GM19238 (cell line): Measurements from ENCODE around the gene SPARCL1.
"Not testable (repeated sequence)": the region's sequence is repeated elsewhere in the genome, so short reads cannot be mapped to it uniquely, and the experiment has no call there.

ENCODE experiments used
- DNase-seq: peaks from one replicate; pipeline ENCODE4 v3.0.0; 2011; ENCODE audit warnings: low spot score; ENCODE audit not compliant: insufficient read length

SPARCL1 gene

GRCh38 chr4:87451537-87451936 is 77.6 kb downstream of the SPARCL1 start:
- DNase-seq: no peak

- DNase-seq: not testable (repeated sequence)
These were observed 82.8 kb downstream of the SPARCL1 start for GRCh38 chr4:87446375-87446774.

GRCh38 chr4:87445964-87446363 is 83.2 kb downstream of the SPARCL1 start:
- no peak for DNase-seq

GRCh38 chr4:87444741-87445140 is 84.4 kb downstream of the SPARCL1 start:
- DNase-seq: no peak

GRCh38 chr4:87442889-87443288 is 86.3 kb downstream of the SPARCL1 start:
- DNase-seq: no peak

GRCh38 chr4:87433342-87433741 is 95.8 kb downstream of the SPARCL1 start:
- DNase-seq: no peak

GRCh38 chr4:87430038-87430437 is 99.1 kb downstream of the SPARCL1 start:
- no peak for DNase-seq

GRCh38 chr4:87428979-87429378 is 100.2 kb downstream of the SPARCL1 start:
- no peak for DNase-seq

GRCh38 chr4:87427518-87427868 is 101.7 kb downstream of the SPARCL1 start:
- no peak for DNase-seq

GRCh38 chr4:87426865-87427517 is 102.2 kb downstream of the SPARCL1 start:
- no peak for DNase-seq

- no peak for DNase-seq
These were observed 103.5 kb downstream of the SPARCL1 start for GRCh38 chr4:87425711-87426110.

GRCh38 chr4:87424099-87424543 is 105.1 kb downstream of the SPARCL1 start:
- DNase-seq: not testable (repeated sequence)
